ENCODE measurements around the gene ZNF423.

ZNF423 gene

DNA sequence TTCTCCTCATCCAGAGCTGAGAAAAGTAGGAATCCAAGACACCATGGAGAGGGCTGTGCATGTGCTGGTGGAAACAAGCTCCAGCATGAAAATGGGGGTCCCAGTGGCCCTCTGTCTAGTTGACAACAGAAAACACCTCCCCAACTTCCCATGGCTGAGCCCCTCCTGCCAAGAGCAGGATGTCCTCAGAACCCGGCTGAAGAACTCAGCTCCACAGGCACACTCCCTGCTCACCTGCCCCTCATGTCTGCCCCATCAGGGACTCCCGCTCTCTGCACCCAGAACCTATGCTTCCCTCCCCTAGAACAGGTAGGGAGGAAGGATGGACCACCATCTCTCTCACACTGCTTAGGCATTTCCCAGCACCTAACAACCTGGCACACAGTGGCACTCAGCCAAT is 315.1 kb downstream of the ZNF423 start:
- DNase-seq = no peak
- Histone ChIP-seq H3K4me1 (peaks cover 0 to 29% (median 21%) of the 10 kb centered on the region in 4 donors), H3K9me3 (no peaks in the 10 kb centered on the region), H3K36me3 (no peaks in the 10 kb centered on the region), H3K4me3 (no peak overlapping the region), H3K27me3 (no peaks in the 10 kb centered on the region), H3K27ac (no peak overlapping the region)
- TF ChIP-seq, protein P1, sequence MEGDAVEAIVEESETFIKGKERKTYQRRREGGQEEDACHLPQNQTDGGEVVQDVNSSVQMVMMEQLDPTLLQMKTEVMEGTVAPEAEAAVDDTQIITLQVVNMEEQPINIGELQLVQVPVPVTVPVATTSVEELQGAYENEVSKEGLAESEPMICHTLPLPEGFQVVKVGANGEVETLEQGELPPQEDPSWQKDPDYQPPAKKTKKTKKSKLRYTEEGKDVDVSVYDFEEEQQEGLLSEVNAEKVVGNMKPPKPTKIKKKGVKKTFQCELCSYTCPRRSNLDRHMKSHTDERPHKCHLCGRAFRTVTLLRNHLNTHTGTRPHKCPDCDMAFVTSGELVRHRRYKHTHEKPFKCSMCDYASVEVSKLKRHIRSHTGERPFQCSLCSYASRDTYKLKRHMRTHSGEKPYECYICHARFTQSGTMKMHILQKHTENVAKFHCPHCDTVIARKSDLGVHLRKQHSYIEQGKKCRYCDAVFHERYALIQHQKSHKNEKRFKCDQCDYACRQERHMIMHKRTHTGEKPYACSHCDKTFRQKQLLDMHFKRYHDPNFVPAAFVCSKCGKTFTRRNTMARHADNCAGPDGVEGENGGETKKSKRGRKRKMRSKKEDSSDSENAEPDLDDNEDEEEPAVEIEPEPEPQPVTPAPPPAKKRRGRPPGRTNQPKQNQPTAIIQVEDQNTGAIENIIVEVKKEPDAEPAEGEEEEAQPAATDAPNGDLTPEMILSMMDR (IDR thresholded peaks at IDR 0.05) = no peak
- intact Hi-C loops (cut with DNase I; ENCODE audit: low total_unique reads) = no loop called here

- TF ChIP-seq, protein P1 (IDR thresholded peaks at IDR 0.05) = no peak
- intact Hi-C loops (cut with DNase I; ENCODE audit: low total_unique reads) = no loop called here
- H3K27ac ChIP-seq = peak overlapping the region in 1 of 2 donors; percentile 12
- H3K27me3 ChIP-seq = no peaks in the 10 kb centered on the region
- H3K4me1 ChIP-seq = peaks cover 0 to 29% (median 21%) of the 10 kb centered on the region in 4 donors
- no peaks in the 10 kb centered on the region for H3K36me3 ChIP-seq
- no peaks in the 10 kb centered on the region for H3K9me3 ChIP-seq
- no peak overlapping the region for H3K4me3 ChIP-seq
- DNase-seq = no peak
These were observed 316.2 kb downstream of the ZNF423 start for GRCh38 chr16:49539758-49540157.

DNA sequence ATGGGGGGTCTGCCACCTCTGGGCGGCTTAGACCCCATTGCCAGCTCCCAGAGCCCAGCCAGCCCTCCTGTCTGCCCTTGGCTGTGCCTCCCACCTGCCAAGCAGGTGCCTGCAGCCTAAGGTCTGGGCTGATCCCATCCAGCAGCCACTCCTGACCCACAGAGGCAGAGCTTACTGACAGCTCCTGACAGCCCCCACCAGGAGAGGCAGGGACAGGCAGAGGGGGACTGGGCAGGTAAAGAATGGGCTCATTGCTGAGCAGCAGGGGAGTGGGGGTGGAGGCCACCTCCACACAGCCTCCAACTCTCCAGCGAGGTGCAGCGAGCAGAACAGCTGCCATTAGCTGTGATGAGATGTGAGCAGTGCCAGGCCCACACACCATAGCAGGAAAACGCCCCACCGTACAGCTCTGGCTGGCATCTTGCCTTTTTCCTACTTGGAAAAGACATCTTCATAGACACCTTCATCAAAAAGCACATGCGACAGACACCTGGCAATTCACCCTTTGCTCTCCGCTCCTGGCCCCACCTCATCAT is 317.9 kb downstream of the ZNF423 start:
- TF ChIP-seq, protein P1 (IDR thresholded peaks at IDR 0.05) = no peak
- Histone ChIP-seq H3K36me3 (no peaks in the 10 kb centered on the region), H3K27me3 (no peaks in the 10 kb centered on the region), H3K4me3 (no peak overlapping the region), H3K4me1 (peaks cover 0 to 29% (median 21%) of the 10 kb centered on the region in 4 donors), H3K9me3 (no peaks in the 10 kb centered on the region), H3K27ac (no peak overlapping the region)
- no peak for DNase-seq
- intact Hi-C loops (cut with DNase I; ENCODE audit: low total_unique reads) = no loop called here

DNA sequence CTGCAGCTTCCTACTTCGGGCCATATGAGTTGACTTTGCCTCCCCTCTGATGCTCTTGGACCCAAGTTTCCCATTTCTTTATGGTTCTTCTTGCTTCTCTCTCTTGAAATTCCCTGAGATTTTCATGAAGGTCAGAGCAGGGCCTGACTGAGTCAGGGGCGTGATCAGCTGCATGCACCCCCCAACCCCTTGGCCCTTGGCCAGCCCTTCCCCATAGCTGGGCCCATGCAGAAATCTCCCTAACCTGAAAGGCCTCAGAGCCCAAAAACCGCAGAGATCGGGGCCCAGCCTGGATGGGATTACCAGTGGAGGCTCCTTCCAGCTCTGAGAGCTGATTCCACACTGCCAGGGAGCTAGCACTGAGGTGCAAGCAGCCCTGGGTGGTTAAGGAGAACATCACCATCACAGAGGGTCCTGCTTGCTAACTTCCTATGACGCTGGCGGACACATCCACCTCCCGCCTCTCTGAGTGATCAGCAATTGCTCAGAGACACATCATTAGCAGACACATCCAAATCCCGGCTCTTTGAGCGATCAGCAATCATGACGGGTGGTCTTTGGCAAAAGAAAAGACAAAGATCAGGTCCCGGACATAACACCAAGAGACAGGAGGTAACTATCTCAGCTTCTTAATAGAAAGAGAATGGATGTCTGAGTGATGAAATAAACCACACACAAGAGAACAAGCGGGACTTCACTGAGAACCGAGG is 320.9 kb downstream of the ZNF423 start:
- H3K4me3 ChIP-seq = no peak overlapping the region
- H3K27me3 ChIP-seq = no peaks in the 10 kb centered on the region
- no peak overlapping the region for H3K27ac ChIP-seq
- peaks cover 0 to 23% (median 19%) of the 10 kb centered on the region in 4 donors for H3K4me1 ChIP-seq
- TF ChIP-seq, protein P1 (IDR thresholded peaks at IDR 0.05) = no peak
- H3K9me3 ChIP-seq = no peaks in the 10 kb centered on the region
- no peak for DNase-seq
- no peaks in the 10 kb centered on the region for H3K36me3 ChIP-seq
- intact Hi-C loops (cut with DNase I; ENCODE audit: low total_unique reads) = no loop called here

- Histone ChIP-seq H3K9me3 (no peaks in the 10 kb centered on the region), H3K27ac (no peak overlapping the region), H3K4me1 (peaks cover 0 to 7% (median 4%) of the 10 kb centered on the region in 4 donors), H3K4me3 (no peak overlapping the region), H3K36me3 (no peaks in the 10 kb centered on the region), H3K27me3 (no peaks in the 10 kb centered on the region)
- no peak for DNase-seq
- intact Hi-C loops (cut with DNase I; ENCODE audit: low total_unique reads) = no loop called here
- TF ChIP-seq, protein P1 (IDR thresholded peaks at IDR 0.05) = no peak
These were observed 322.5 kb downstream of the ZNF423 start for GRCh38 chr16:49533422-49533821.

All from tibial artery (tissue), 4 donors.